Endodermal cell (in vitro differentiated cells): Measurements from ENCODE around the gene GKN2. TPM values are rescaled to one million over a fixed set of nuclear protein-coding genes. Genes with fewer than 3 reads are reported as not detected.

Source experiments
- DNase-seq: peaks from one replicate; pipeline ENCODE4 v3.0.0-alpha.2; 2017
- H3K27ac ChIP-seq: 2 replicates; pipeline ENCODE4 v1.5.1; 2013; ENCODE audit warnings: mild to moderate bottlenecking, low read depth, low read length, moderate library complexity
- H3K27me3 ChIP-seq: 2 replicates; pipeline ENCODE4 v1.6.1; 2013; ENCODE audit warnings: mild to moderate bottlenecking, low read length, moderate library complexity; ENCODE audit not compliant: insufficient read depth, control insufficient read depth, poor library complexity, severe bottlenecking
- H3K36me3 ChIP-seq: 2 replicates; pipeline ENCODE4 v1.7.0; 2013; ENCODE audit warnings: mild to moderate bottlenecking, low read length, moderate library complexity; ENCODE audit not compliant: control insufficient read depth, insufficient read depth
- H3K4me1 ChIP-seq: one replicate; pipeline ENCODE4 v1.7.0; 2013; ENCODE audit warnings: low read length; ENCODE audit not compliant: control insufficient read depth, insufficient read depth
- H3K4me3 ChIP-seq: 2 replicates; pipeline ENCODE4 v1.5.1; 2013; ENCODE audit warnings: mild to moderate bottlenecking, low read length, moderate library complexity
- H3K9ac ChIP-seq: 2 replicates; pipeline ENCODE4 v1.6.1; 2013; ENCODE audit warnings: mild to moderate bottlenecking, low read length, moderate library complexity; ENCODE audit not compliant: poor library complexity, severe bottlenecking; ENCODE audit errors: extremely low read depth
- H3K9me3 ChIP-seq: 2 replicates; pipeline ENCODE4 v1.6.1; 2013; ENCODE audit warnings: mild to moderate bottlenecking, low read length, moderate library complexity; ENCODE audit not compliant: control insufficient read depth
- H3K27ac Mint-ChIP-seq: 2 replicates; pipeline ENCODE4 v1.8.0; 2020; ENCODE audit warnings: mixed read lengths
- H3K27me3 Mint-ChIP-seq: 2 replicates; pipeline ENCODE4 v1.8.0; 2021; ENCODE audit warnings: mild to moderate bottlenecking, mixed read lengths; ENCODE audit not compliant: insufficient read depth
- H3K36me3 Mint-ChIP-seq: 2 replicates; pipeline ENCODE4 v1.8.0; 2020; ENCODE audit warnings: low read depth, mixed read lengths
- H3K4me1 Mint-ChIP-seq: 2 replicates; pipeline ENCODE4 v1.8.0; 2020; ENCODE audit warnings: mixed read lengths
- H3K4me3 Mint-ChIP-seq: 2 replicates; pipeline ENCODE4 v1.8.0; 2020; ENCODE audit warnings: mild to moderate bottlenecking, moderate library complexity, mixed read lengths
- H3K9me3 Mint-ChIP-seq: 2 replicates; pipeline ENCODE4 v1.8.0; 2020; ENCODE audit warnings: mild to moderate bottlenecking, mixed read lengths
- CTCF ChIP-seq: fragments of 200-600 bp; sonication (generic); conservative IDR thresholded peaks from 2 replicates; pipeline ENCODE4 v1.5.0; 2021; ENCODE audit warnings: antibody characterized with exemption, mild to moderate bottlenecking
- WGBS, 2 experiments: methylation state at CpG; one replicate each; pipeline versions ENCODE4 v1.1.5 to v1.1.7; 2013; ENCODE audit warnings: missing lambda C conversion rate in 2 of 2, mixed read lengths in 1 of 2; ENCODE audit not compliant: insufficient coverage in 1 of 2, insufficient read length in 1 of 2; 5-methylcytosine and 5-hydroxymethylcytosine counted together
- total RNA-seq, 2 donors: library from RNA; stranded (reverse); fragmentation: NEBNext Ultra II Directional in 1 of 2; extraction: Animal tissue kit (Norgen Biotek cat#: 25700) in 1 of 2; gene quantifications; 2 replicates in 1 of 2; 3 replicates in 1 of 2; pipeline ENCODE4 v1.2.1, GENCODE V29; 2021

Gene GKN2
- total RNA-seq, 2 donors from 2014 or later: not detected

GRCh38 chr2:68936427-68936826 lies 16.3 kb downstream of the GKN2 start:
- WGBS, 2 experiments: 77% methylated on average over 2 of the region's 2 CpGs; no CpG with 5 or more reads in 1 of the 2 experiments
- H3K9me3 ChIP-seq: no peaks in the 10 kb centered on the region
- no peaks in the 10 kb centered on the region for H3K36me3 ChIP-seq
- H3K4me3 Mint-ChIP-seq: no peak overlapping the region
- no peaks in the 10 kb centered on the region for H3K4me1 ChIP-seq
- H3K9me3 Mint-ChIP-seq: peaks cover 11% of the 10 kb centered on the region
- H3K36me3 Mint-ChIP-seq: no peaks in the 10 kb centered on the region
- H3K27ac Mint-ChIP-seq: no peak overlapping the region
- DNase-seq: no peak
- H3K9ac ChIP-seq: no peak overlapping the region
- H3K27me3 ChIP-seq: peaks cover 3% of the 10 kb centered on the region
- peaks cover 2% of the 10 kb centered on the region for H3K4me1 Mint-ChIP-seq
- H3K27me3 Mint-ChIP-seq: peaks cover 22% of the 10 kb centered on the region
- TF ChIP-seq CTCF: no peak
- H3K4me3 ChIP-seq: no peak overlapping the region
- H3K27ac ChIP-seq: no peak overlapping the region

- Histone ChIP-seq H3K9me3 (no peaks in the 10 kb centered on the region), H3K9ac (no peak overlapping the region), H3K4me1 (no peaks in the 10 kb centered on the region), H3K4me3 (no peak overlapping the region), H3K27me3 (peaks cover 3% of the 10 kb centered on the region), H3K27ac (no peak overlapping the region), H3K36me3 (no peaks in the 10 kb centered on the region)
- H3K27me3 Mint-ChIP-seq: peaks cover 14% of the 10 kb centered on the region
- no peak overlapping the region for H3K4me3 Mint-ChIP-seq
- no peak for TF ChIP-seq CTCF
- H3K36me3 Mint-ChIP-seq: no peaks in the 10 kb centered on the region
- DNase-seq: no peak
- peaks cover 11% of the 10 kb centered on the region for H3K9me3 Mint-ChIP-seq
- WGBS, 2 experiments: 93 to 97% methylated on average over 5 of the region's 5 CpGs
- H3K4me1 Mint-ChIP-seq: peaks cover 2% of the 10 kb centered on the region
- H3K27ac Mint-ChIP-seq: no peak overlapping the region
These were observed 17.2 kb downstream of the GKN2 start for GRCh38 chr2:68935471-68935870.

- no peak overlapping the region for H3K27ac Mint-ChIP-seq
- no peak overlapping the region for H3K27ac ChIP-seq
- DNase-seq: no peak
- H3K4me3 Mint-ChIP-seq: no peak overlapping the region
- H3K9me3 Mint-ChIP-seq: no peaks in the 10 kb centered on the region
- H3K36me3 Mint-ChIP-seq: no peaks in the 10 kb centered on the region
- no peaks in the 10 kb centered on the region for H3K9me3 ChIP-seq
- peaks cover 2% of the 10 kb centered on the region for H3K4me1 Mint-ChIP-seq
- no peaks in the 10 kb centered on the region for H3K4me1 ChIP-seq
- peaks cover 3% of the 10 kb centered on the region for H3K27me3 ChIP-seq
- WGBS, 2 experiments: 99 to 100% methylated on average over 2 to 3 of the region's 3 CpGs
- no peaks in the 10 kb centered on the region for H3K36me3 ChIP-seq
- no peak overlapping the region for H3K9ac ChIP-seq
- peaks cover 15% of the 10 kb centered on the region for H3K27me3 Mint-ChIP-seq
- H3K4me3 ChIP-seq: no peak overlapping the region
- no peak for TF ChIP-seq CTCF
These were observed 18.7 kb downstream of the GKN2 start for GRCh38 chr2:68934021-68934420.
